Spleen (tissue), 7 donors: ENCODE results near the gene DNAH10.

ENCODE experiments used
- POLR2AphosphoS5 ChIP-seq, 3 donors: sonication (generic); formaldehyde crosslinking; IDR thresholded peaks; one replicate each; pipeline ENCODE4 v1.5.1; 2017; ENCODE audit warnings: antibody characterized with exemption in 3 of 3
- TF ChIP-seq, protein P1 (sequence below), 11 experiments: fragments of 200-600 bp in 7 of 11; fragments of 450-650 bp in 4 of 11; sonication (generic) in 4 of 11; IDR thresholded peaks in 8 of 11; conservative IDR thresholded peaks in 3 of 11; 1 replicate in 7 of 11; 2 replicates in 4 of 11; pipeline versions ENCODE4 v1.4.0 to v1.8.0; 2016 to 2021; ENCODE audit warnings: antibody characterized with exemption in 11 of 11, inconsistent platforms in 4 of 11, mild to moderate bottlenecking in 1 of 11
- donor health status: DM: no; HTN: no; CAD: no; lungs with moderate emphysema.
- donor health status: DM: no; HTN: no; CAD: no.
- donor health status: DM: no; HTN: no; CAD: no.

DNA sequence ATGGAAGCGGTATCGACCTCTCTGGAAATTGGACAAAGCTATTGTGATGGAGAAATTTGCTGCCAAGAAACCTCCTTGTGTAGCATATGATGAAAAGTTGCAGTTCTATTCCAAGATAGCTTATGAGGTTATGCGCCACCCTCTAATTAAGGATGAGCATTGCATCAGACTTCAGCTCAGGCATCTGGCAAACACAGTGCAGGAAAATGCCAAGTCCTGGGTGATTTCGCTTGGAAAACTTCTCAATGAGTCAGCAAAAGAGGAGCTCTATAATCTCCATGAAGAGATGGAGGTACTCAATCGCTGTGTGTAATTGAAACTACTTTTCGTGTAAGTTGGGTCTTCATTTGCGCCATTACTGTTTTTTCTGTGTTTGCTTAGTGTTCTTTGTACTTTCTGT lies 51.2 kb downstream of the DNAH10 start:
- TF ChIP-seq, protein P1, sequence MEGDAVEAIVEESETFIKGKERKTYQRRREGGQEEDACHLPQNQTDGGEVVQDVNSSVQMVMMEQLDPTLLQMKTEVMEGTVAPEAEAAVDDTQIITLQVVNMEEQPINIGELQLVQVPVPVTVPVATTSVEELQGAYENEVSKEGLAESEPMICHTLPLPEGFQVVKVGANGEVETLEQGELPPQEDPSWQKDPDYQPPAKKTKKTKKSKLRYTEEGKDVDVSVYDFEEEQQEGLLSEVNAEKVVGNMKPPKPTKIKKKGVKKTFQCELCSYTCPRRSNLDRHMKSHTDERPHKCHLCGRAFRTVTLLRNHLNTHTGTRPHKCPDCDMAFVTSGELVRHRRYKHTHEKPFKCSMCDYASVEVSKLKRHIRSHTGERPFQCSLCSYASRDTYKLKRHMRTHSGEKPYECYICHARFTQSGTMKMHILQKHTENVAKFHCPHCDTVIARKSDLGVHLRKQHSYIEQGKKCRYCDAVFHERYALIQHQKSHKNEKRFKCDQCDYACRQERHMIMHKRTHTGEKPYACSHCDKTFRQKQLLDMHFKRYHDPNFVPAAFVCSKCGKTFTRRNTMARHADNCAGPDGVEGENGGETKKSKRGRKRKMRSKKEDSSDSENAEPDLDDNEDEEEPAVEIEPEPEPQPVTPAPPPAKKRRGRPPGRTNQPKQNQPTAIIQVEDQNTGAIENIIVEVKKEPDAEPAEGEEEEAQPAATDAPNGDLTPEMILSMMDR (IDR thresholded peaks at IDR 0.05 in 8 of 11, conservative IDR thresholded peaks at IDR 0.05 in 3 of 11), result no peak
- TF ChIP-seq POLR2AphosphoS5 (IDR thresholded peaks at IDR 0.05), result no peak
